ENCODE results near the gene LRRC32.
A peak's percentile ranks its signal among the peaks of the same experiment; 100 is the strongest.
"Not testable (repeated sequence)": the region's sequence is repeated elsewhere in the genome, so short reads cannot be mapped to it uniquely, and the experiment has no call there.

LRRC32 gene

GRCh38 chr11:76625472-76626186 lies 44.9 kb downstream of the LRRC32 start:
- no peak for DNase-seq

- DNase-seq, result no peak
Measured at GRCh38 chr11:76624500-76625379, 45.8 kb downstream of the LRRC32 start.

GRCh38 chr11:76623884-76624419 lies 46.6 kb downstream of the LRRC32 start:
- no peak for DNase-seq

GRCh38 chr11:76623171-76623883 lies 47.2 kb downstream of the LRRC32 start:
- DNase-seq, result no peak

- DNase-seq, result no peak
Measured at GRCh38 chr11:76622493-76623094, 48.0 kb downstream of the LRRC32 start.

GRCh38 chr11:76621868-76622267 lies 48.7 kb downstream of the LRRC32 start:
- DNase-seq, result no peak

- no peak for DNase-seq
Measured at GRCh38 chr11:76621466-76621865, 49.1 kb downstream of the LRRC32 start.

- peak; percentile 58 for DNase-seq
Measured at GRCh38 chr11:76620489-76620888, 50.1 kb downstream of the LRRC32 start.

GRCh38 chr11:76619801-76620200 lies 50.7 kb downstream of the LRRC32 start:
- DNase-seq, result not testable (repeated sequence)

- no peak for DNase-seq
Measured at GRCh38 chr11:76617553-76618265, 52.8 kb downstream of the LRRC32 start.

GRCh38 chr11:76616676-76617552 lies 53.6 kb downstream of the LRRC32 start:
- DNase-seq, result no peak

GRCh38 chr11:76615950-76616349 lies 54.6 kb downstream of the LRRC32 start:
- DNase-seq, result peak; percentile 86

GRCh38 chr11:76614471-76615179 lies 55.9 kb downstream of the LRRC32 start:
- DNase-seq, result no peak

- no peak for DNase-seq
Measured at GRCh38 chr11:76613901-76614300, 56.6 kb downstream of the LRRC32 start.

- DNase-seq, result no peak
Measured at GRCh38 chr11:76612226-76612625, 58.3 kb downstream of the LRRC32 start.

GRCh38 chr11:76610871-76611475 lies 59.6 kb downstream of the LRRC32 start:
- DNase-seq, result no peak

GRCh38 chr11:76610371-76610770 lies 60.2 kb downstream of the LRRC32 start:
- DNase-seq, result no peak

- DNase-seq, result peak; percentile 21
Measured at GRCh38 chr11:76609736-76610370, 60.7 kb downstream of the LRRC32 start.

- not testable (repeated sequence) for DNase-seq
Measured at GRCh38 chr11:76608879-76609460, 61.6 kb downstream of the LRRC32 start.

Data from NCI-H446 treated with DMSO at 0.1 percent for 48 hours (cell line).